ENCODE measurements around the gene CABLES2. TPM values are rescaled to one million over a fixed set of nuclear protein-coding genes. Genes with fewer than 3 reads are reported as not detected.

CABLES2 gene
- polyA plus RNA-seq, 3 donors from 2014 or later: 1.3 to 2.6 (median 2.5) TPM

DNA sequence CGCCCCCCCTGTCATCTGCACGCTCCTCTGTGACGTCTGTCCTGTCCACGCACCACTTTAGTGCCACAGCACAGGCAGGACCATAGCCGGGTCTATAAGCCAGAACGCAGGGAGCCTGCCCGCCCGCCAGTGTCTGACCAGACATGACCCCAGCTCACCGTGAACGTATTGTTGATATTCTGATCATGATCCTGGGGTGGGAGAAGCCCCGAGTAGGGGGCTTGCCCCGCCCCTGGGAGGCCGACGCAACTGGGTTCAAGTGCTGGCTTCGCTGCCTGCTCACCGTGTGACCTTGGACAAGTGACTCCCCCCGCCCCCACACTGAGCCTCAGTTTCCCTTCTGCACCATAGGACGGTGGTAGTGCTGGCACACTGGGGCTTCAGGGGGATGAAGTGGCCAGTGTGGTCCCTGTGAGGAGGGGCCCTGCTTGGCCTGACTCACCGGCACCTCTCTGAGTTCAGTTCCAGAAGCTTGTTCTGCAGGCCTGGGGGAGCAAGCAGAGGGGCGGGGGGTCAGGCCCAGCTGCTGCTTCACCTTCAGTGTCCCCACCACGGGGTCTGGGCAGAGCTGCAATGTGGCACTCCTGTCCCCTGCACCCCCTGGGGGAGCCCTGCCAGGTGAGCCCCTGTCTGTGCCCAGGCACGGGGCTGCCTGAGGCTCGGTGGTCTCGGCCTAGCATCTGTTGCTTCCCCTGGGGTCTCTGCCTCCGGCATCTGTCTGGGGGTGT lies 11.1 kb upstream of the CABLES2 start:
- no peak for DNase-seq
- H3K9me3 Mint-ChIP-seq: no peaks in the 10 kb centered on the region
- H3K4me3 Mint-ChIP-seq: no peak overlapping the region
- no peaks in the 10 kb centered on the region for H3K36me3 Mint-ChIP-seq
- H3K4me1 Mint-ChIP-seq: no peaks in the 10 kb centered on the region
- H3K27ac Mint-ChIP-seq: no peak overlapping the region
- H3K27me3 Mint-ChIP-seq (ENCODE audit: low read depth in 3 of 3): peaks cover 0 to 2% (median 2%) of the 10 kb centered on the region in 3 donors

DNA sequence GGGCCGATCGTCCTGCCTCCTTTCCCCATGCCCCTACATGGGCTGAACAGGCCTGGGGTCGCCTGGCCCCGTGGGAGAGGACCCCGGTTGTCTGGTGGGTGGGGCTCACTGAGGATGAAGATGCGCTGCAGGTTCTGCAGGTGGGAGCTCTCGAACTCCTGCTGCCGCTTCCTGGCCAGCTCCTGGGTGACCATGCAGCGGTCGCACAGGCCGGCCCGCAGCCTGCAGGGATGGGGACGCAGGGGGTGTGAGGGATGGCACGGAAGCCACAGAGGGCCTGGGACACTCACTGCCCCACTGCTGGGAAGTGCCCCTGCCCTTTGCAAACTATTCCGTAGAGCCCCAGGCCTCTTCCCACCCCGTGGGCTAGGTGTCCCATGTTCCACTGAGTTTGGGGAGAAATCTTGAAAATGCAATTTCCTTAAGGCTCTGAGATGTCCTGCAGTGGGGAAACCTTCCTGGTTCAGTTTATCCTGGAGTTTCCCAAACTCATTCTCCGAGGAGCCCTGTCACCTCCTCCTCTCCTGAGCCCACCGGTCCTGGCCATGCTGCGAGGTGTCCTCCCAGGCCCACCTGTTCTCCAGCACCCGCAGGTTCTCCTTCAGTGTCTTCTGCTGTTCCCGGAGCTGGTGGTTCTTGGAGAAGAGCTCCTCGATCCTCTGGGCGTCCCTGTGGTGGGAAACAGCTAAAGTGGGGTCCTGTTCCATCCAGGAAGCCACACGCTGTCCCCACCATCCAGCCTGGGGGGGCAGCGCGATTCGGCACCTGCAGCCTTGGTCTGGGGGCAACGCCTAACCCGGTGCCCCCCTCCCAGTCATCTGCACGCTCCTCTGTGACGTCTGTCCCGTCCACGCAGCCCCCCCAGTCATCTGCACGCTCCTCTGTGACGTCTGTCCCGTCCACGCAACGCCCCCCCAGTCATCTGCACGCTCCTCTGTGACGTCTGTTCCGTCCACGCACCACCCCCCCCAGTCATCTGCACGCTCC lies 9.9 kb upstream of the CABLES2 start:
- H3K9me3 Mint-ChIP-seq: no peaks in the 10 kb centered on the region
- peaks cover 0 to 2% (median 0%) of the 10 kb centered on the region in 3 donors for H3K27me3 Mint-ChIP-seq (ENCODE audit: low read depth in 3 of 3)
- H3K27ac Mint-ChIP-seq: no peak overlapping the region
- no peaks in the 10 kb centered on the region for H3K36me3 Mint-ChIP-seq
- no peak for DNase-seq
- H3K4me3 Mint-ChIP-seq: no peak overlapping the region
- H3K4me1 Mint-ChIP-seq: no peaks in the 10 kb centered on the region

DNA sequence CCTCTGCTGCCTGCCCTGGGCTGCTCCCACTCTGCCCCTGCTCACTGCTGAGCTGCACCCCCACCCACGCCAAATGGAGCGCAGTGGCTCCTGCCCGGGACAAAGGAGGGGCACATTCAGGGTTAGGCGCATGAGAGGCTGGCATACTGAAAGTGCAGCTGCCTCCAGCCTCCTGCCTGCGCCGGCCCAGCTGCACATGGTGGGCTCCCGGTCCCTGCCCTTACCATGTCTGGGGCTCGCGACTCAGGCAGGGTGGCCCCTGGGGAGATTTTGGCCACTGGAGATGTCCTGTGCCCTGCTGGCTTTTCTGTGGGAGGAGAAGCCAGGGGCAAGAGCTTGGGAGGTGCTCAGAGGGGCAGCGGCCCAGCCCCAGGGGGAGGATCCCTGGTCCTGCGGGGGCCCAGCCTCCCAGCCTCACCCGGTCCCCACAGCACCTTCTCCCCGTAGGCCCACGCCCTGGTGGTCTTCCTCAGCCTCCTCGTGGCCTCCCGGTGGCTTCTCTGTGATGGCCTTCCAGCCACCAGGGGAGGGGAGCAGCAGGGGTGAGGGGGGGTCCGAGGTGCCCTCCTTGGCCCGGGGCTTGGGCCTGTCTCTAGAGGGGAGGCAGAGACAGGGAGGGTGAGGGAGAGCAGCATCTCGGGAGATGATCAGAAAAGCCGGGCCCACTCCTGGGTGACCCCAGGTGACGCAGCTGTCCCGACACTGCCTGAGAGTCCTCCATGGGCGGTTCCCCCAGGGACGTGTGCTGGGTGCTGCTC lies 8.4 kb upstream of the CABLES2 start:
- Mint-ChIP-seq H3K36me3 (no peaks in the 10 kb centered on the region), H3K9me3 (no peaks in the 10 kb centered on the region), H3K27ac (no peak overlapping the region), H3K27me3 (ENCODE audit: low read depth in 3 of 3) (no peaks in the 10 kb centered on the region), H3K4me1 (no peaks in the 10 kb centered on the region), H3K4me3 (no peak overlapping the region)
- no peak for DNase-seq

DNA sequence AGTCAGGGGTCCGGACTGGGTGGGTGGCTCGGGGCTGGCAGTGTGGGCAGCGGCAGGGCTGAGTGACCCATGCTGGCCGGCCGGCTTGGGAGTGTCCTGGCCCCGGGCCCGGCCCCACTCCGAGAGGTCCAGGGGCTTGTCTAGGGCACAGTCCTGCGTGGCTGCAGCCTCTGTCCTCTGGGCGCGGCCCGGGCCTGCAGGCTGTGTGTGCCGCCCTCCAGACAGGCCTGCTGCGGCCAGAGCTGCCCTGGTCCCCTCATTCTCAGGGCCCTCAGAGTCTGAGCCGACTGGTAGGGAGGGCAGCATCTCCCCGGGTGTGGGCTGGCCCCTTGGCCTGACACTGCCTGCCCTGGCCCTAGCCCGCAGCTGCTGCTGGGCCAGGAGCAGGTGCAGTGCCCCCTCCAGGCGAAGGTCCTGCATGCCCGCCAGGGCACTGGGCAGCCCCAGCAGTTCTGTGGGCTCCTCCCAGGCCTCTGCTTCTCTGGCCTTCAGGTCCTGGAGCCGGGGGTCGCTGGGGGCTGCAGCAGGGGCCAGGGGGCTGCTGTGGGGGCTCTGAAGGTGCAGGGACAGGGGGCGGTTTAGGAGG lies 6.9 kb upstream of the CABLES2 start:
- H3K27me3 Mint-ChIP-seq (ENCODE audit: low read depth in 3 of 3): no peaks in the 10 kb centered on the region
- H3K9me3 Mint-ChIP-seq: no peaks in the 10 kb centered on the region
- no peak overlapping the region for H3K27ac Mint-ChIP-seq
- no peak for DNase-seq
- peaks cover 0 to 8% of the 10 kb centered on the region in 2 donors for H3K4me1 Mint-ChIP-seq
- no peaks in the 10 kb centered on the region for H3K36me3 Mint-ChIP-seq
- H3K4me3 Mint-ChIP-seq: no peak overlapping the region

DNA sequence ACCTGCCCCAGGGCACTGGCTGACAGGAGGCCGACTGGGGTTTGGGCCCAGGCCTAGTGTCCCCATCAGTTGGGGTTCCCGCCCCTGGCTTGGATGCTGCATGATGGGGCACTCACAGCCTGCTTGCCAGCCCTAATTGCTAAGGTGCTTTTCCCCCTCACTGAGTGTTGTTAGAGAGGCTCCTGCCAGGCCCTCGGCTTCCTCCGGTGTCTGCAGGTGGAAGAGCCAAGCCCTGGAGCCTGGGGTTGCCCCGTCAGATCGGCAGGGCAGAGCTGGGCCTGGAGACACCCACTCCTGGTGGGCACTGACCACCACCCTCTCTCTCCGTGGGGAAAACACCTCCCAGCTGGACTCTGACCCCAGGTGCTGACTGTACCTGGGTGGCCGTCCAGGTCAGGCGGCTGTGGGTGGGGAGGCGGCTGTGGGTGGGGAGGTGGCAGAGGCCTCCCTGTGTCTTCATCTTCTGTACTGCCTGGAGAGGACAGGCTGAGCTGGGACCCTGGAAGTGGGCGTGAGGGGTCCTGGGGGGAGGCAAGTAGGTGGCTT lies 6.0 kb upstream of the CABLES2 start:
- peaks cover 0 to 8% of the 10 kb centered on the region in 2 donors for H3K4me1 Mint-ChIP-seq
- no peaks in the 10 kb centered on the region for H3K36me3 Mint-ChIP-seq
- H3K27me3 Mint-ChIP-seq (ENCODE audit: low read depth in 3 of 3): no peaks in the 10 kb centered on the region
- no peak overlapping the region for H3K27ac Mint-ChIP-seq
- H3K4me3 Mint-ChIP-seq: no peak overlapping the region
- H3K9me3 Mint-ChIP-seq: no peaks in the 10 kb centered on the region
- DNase-seq: no peak

DNA sequence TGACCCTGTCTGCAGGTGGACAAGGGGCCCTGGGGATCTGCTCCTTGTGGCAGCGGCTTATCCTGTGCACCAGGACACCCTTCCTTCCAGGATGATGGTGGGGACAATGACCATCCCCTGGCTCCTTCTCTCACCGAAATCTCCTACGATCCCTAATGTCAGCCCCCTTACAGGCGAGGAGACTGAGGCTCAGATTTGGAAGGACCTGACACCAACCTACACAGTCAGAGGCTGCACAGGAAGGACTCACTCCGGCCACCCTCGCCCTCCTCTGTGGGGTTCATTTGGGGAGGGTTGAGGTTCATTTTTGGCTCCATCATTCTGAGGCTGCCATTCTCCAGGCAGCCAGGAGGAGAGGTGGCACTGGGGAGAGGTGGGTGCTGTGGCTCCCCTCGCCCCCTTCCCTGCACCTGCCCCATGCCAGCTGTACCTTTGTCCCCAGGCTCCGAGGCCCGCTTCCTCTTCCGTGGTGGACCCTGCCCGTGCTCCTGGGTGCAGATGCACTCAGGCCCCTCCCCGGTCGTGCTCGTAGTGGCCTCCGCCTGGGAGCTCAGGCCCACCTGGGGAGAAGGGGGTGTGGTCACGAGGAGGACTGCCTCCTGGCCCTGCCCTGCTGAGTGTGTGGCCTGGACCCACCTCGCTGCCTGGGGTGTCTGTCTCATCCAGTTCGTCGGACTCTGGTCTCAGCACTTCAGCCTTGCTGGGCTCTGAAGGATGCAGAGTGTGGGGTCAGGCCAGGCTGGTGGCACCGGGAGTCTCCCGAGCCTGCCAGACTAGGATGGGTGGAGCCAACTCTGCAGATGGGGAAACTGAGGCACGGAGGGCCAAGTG lies 5.3 kb upstream of the CABLES2 start:
- DNase-seq: no peak
- no peak overlapping the region for H3K4me3 Mint-ChIP-seq
- peaks cover 0 to 12% of the 10 kb centered on the region in 2 donors for H3K4me1 Mint-ChIP-seq

DNA sequence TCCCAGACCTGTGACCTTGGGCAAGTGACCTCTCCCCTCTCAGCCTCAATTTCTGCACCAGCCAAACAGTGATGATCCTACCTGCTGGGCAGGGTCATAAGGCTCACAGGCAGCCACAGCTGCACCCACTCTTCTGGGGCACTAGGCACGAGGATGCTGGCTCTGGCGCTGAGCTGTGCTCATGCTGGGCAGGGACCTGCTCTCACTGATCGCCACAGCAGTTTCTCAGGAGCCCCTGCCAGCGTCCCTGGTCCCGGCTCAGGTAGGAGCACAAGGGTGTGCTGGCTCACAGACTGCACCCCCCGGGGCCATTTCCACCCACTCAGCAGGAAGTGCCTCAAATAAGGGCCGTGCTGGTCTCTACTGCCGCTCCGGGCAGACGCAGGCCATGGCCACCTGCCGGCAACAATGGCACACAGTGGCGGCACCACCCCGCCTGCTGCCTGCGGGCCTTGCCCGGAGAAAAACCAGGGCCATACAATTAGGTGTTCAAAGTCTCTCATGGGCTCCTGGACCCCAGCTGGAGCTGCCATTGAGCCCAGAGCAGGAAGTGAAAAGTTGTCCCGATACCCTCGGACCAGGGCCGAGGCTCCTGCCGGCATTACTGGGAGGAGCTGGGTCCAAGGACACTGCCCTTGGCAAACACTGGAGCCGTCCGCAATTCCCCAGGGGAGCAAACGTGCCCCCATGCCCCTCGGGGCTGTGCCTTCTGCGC lies 4.6 kb upstream of the CABLES2 start:
- H3K27ac Mint-ChIP-seq: no peak overlapping the region
- H3K4me1 Mint-ChIP-seq: peaks cover 0 to 12% of the 10 kb centered on the region in 2 donors
- DNase-seq: no peak
- no peaks in the 10 kb centered on the region for H3K9me3 Mint-ChIP-seq
- H3K27me3 Mint-ChIP-seq (ENCODE audit: low read depth in 3 of 3): peaks cover 0 to 4% (median 2%) of the 10 kb centered on the region in 3 donors
- H3K36me3 Mint-ChIP-seq: no peaks in the 10 kb centered on the region
- no peak overlapping the region for H3K4me3 Mint-ChIP-seq

More for the DNA sequence above, 5.3 kb upstream of the CABLES2 start:
- Mint-ChIP-seq H3K36me3 (no peaks in the 10 kb centered on the region), H3K9me3 (no peaks in the 10 kb centered on the region), H3K27me3 (ENCODE audit: low read depth in 3 of 3) (peaks cover 0 to under 1% (median 0%) of the 10 kb centered on the region in 3 donors), H3K27ac (no peak overlapping the region)

DNA sequence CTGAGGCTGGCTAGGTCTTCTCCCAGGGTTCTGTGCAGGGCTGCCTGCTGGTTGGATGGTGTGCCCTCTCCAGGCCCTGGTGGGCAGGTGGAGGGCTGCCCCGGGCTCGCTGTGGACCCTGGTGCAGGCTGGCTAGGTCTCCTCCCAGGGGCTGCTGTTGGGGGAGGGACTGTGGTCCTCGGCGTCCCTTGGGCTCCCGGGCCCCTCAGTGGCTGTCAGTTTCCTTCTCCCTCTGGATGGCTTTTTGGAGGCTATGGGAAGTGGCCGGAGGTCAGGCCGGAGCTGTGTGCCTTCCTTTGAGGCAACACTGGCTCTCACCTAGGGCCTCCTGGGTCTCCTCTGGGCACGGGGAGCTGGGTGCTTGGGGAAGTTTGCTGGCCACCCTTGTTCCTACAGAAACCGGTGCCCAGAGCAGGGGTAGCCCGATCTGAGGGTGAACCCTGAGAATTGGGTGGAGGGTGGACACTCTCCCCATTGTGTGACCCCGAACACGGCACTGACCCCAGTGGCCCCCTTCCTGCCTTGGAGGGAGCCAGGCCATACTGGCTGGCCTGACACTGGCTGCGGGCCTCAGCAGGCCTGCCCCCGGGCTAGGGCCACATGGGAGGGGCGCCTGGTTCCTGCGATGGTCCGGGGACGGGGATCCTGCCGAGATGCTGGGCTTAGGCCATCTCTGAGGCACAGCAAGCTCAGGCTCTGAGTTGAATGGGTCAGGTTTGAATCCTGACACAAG lies 3.8 kb upstream of the CABLES2 start:
- Mint-ChIP-seq H3K4me1 (peaks cover 4 to 19% of the 10 kb centered on the region in 2 donors), H3K27me3 (ENCODE audit: low read depth in 3 of 3) (peaks cover 2 to 11% (median 4%) of the 10 kb centered on the region in 3 donors), H3K9me3 (no peaks in the 10 kb centered on the region), H3K36me3 (no peaks in the 10 kb centered on the region), H3K27ac (no peak overlapping the region), H3K4me3 (no peak overlapping the region)
- no peak for DNase-seq

DNA sequence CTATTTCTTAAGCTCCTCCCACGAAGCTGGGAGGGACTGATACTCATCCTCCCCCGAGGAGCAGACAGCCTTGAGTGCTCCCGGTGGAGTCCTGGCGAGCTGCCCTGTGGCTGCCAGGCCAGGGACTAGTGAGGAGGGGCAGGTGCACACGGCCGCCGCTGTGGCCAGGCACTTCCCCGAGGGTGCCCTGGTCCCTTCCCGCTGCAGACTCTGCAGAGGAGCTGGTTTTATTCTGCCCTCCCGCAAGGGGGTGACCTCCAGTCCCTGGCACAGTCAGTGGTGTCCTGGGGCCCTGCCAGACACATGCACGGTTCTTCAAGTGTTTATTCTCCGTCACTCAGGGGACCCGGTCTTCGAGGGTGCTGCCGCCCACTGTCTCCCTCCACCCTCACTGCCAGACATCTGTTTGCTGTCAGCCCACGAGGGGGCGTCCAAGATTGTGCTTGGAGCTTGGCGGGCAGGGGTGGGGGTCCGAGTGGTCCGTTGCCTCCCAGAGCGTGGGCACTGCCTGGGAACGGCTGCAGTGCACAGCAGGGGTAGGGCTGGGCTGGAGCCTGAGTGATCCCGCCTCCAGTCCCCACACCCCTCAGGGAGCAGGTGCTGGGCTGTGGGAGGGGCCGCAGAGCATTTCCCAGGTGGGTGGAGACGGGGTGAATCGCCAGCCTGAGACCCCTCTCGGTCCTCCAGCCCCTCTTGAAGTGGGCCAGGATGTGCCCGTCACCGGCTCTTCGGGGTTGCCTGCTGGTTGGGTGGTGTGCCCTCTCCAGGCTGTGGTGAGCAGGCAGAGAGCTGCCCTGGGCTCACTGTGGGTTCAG lies 3.1 kb upstream of the CABLES2 start:
- no peak overlapping the region for H3K4me3 Mint-ChIP-seq
- peaks cover 2 to 14% (median 6%) of the 10 kb centered on the region in 3 donors for H3K27me3 Mint-ChIP-seq (ENCODE audit: low read depth in 3 of 3)
- peak; percentile 12 to 15 (median 14) for DNase-seq
- peaks cover 12 to 27% of the 10 kb centered on the region in 2 donors for H3K4me1 Mint-ChIP-seq
- no peaks in the 10 kb centered on the region for H3K36me3 Mint-ChIP-seq
- H3K9me3 Mint-ChIP-seq: no peaks in the 10 kb centered on the region
- peak overlapping the region in 1 of 6 donors; percentile 40 for H3K27ac Mint-ChIP-seq

DNA sequence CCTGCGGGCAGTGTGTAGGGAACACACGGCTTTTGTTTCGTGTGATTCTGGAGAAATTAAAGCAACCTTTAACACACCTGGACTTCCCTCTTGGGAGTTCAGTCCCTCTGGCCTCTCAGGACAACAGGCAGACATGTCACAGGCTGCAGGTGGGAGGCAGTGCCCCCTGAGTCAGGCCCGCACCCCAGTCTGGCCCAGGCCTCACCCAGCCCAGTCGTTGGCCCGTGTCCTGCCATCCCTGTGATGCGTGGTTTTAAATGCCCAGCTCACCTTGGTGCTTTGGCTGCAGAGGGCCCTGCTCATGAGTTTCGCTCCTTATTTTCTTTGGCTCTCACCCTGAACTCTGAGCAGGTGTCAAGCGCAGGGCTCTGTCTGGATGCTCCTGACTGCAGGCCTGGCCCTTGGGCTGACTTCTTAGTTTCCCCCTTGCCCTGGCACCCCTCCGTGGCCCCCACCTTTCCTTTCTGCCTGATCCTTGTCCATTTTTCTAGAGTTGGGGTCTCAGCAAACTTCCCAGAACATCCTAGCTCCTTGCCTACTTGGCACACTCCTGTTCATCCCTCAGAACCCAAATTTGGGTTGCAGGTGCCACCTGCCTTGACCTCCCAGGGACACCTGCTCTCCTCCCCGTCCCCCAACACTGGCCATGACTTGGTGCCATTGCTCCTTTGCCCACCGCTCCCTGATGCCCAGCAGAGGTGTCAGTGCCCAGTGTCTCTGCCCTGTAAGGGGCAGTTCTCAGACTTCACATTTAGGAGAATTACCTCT lies 2.2 kb upstream of the CABLES2 start:
- no peaks in the 10 kb centered on the region for H3K9me3 Mint-ChIP-seq
- peaks cover 2 to 14% (median 6%) of the 10 kb centered on the region in 3 donors for H3K27me3 Mint-ChIP-seq (ENCODE audit: low read depth in 3 of 3)
- H3K4me1 Mint-ChIP-seq: peaks cover 15 to 30% of the 10 kb centered on the region in 2 donors
- peak overlapping the region; percentile 10 to 55 (median 35) for H3K4me3 Mint-ChIP-seq
- no peak overlapping the region for H3K27ac Mint-ChIP-seq
- H3K36me3 Mint-ChIP-seq: no peaks in the 10 kb centered on the region
- DNase-seq: no peak
